Cardiac ventricle fibroblast (primary cell): ENCODE data around the gene PPY. TPM values are rescaled to one million over a fixed set of nuclear protein-coding genes. Genes with fewer than 3 reads are reported as not detected.

Experiments used
- total RNA-seq: library from RNA; depleted of rRNA; stranded (reverse); fragments of >200 nt; gene quantifications from 2 replicates; pipeline ENCODE4 v1.2.3, GENCODE V29; 2015

The PPY gene, protein sequence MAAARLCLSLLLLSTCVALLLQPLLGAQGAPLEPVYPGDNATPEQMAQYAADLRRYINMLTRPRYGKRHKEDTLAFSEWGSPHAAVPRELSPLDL
- total RNA-seq = not detected in 2 replicates

DNA sequence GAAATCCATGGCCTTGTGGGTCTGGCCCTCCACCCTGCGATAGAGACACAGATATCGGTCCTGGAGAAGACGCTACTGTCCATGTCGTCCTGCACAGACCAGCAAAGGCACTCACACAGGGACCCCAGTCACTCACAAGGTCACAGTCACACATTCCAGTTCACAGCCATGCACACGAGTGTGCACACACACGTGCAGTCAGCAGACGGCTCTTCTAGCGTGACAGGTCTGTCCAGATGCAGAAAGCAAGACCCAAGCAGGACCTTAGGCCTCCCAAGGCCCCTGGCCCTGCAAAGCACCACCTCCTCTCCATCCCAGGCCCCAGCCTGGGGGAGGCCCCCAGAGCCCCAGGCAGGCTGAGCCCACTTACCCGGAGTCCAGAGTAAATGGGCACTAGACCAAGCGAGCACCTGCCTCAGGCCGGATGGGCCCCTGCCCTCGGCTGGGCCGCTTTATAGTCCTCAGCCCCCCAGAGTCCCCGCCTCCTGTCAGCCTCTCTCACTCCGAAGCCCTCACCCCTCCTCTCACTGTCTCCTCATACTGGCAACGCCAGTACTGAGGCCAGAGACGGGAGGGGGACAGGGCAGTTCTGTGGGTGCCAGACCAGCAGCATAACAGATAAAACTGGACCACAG, at the start of gene PPY:
Gene PPY (minus strand): TSS at position 426 of the 635 bp plus-strand sequence. CDS start 822 bp downstream, outside the sequence.

GRCh38 chr17:43953746-43954145, 11.5 kb upstream of the PPY start, which contains the start of gene PYY:
Gene PYY (minus strand): TSS chr17:43953940. CDS start chr17:43953483, 457 bp downstream.

GRCh38 chr17:43907425-43907981, 34.8 kb downstream of the PPY start, which contains the start of gene MPP2:
Gene MPP2 (minus strand): TSS chr17:43907536. CDS start chr17:43904460, 3,076 bp downstream.

Other genes starting within 250 kb of the PPY start
- not detected in 2 replicates for gene SOST, start 183.7 kb downstream of the PPY start, total RNA-seq
- 19.4 and 23.5 TPM in 2 replicates for gene DUSP3, start 163.5 kb downstream of the PPY start, total RNA-seq
- gene CFAP97D1, start 162.0 kb downstream of the PPY start, total RNA-seq = 0.20 TPM in 1 of 2 replicates, not detected in the other
- 3.4 and 3.6 TPM in 2 replicates for gene MPP3, start 109.3 kb downstream of the PPY start, total RNA-seq
- 0.50 TPM in 1 of 2 replicates, not detected in the other for gene CD300LG, start 95.3 kb downstream of the PPY start, total RNA-seq
- gene MPP2, start 34.9 kb downstream of the PPY start, total RNA-seq = 7.1 and 7.6 TPM in 2 replicates
- gene PYY, start 11.5 kb upstream of the PPY start, total RNA-seq = not detected in 2 replicates
- 1.6 TPM in 2 replicates for gene NAGS, start 62.1 kb upstream of the PPY start, total RNA-seq
- gene TMEM101, start 72.5 kb upstream of the PPY start, total RNA-seq = 30.1 and 34.9 TPM in 2 replicates
- 34.0 and 34.5 TPM in 2 replicates for gene LSM12, start 124.2 kb upstream of the PPY start, total RNA-seq
- gene G6PC3, start 128.3 kb upstream of the PPY start, total RNA-seq = 45.3 and 55.5 TPM in 2 replicates
- gene HDAC5, start 181.2 kb upstream of the PPY start, total RNA-seq = 29.0 and 53.2 TPM in 2 replicates
- gene HROB, start 199.5 kb upstream of the PPY start, total RNA-seq = 0.50 and 0.98 TPM in 2 replicates
- not detected in 2 replicates for gene ASB16, start 228.2 kb upstream of the PPY start, total RNA-seq
- 15.9 and 16.7 TPM in 2 replicates for gene TMUB2, start 244.5 kb upstream of the PPY start, total RNA-seq